GM19240 (cell line): ENCODE data around the gene DIPK1A.

ENCODE experiments used
- DNase-seq: peaks from one replicate; pipeline ENCODE4 v3.0.0; 2011; ENCODE audit warnings: low spot score; ENCODE audit not compliant: insufficient read length

DIPK1A gene

GRCh38 chr1:92805216-92805615, 156.0 kb downstream of the DIPK1A start:
- DNase-seq = no peak

- peak; percentile 10 for DNase-seq
These were observed 156.5 kb downstream of the DIPK1A start for GRCh38 chr1:92804721-92805201.

DNA sequence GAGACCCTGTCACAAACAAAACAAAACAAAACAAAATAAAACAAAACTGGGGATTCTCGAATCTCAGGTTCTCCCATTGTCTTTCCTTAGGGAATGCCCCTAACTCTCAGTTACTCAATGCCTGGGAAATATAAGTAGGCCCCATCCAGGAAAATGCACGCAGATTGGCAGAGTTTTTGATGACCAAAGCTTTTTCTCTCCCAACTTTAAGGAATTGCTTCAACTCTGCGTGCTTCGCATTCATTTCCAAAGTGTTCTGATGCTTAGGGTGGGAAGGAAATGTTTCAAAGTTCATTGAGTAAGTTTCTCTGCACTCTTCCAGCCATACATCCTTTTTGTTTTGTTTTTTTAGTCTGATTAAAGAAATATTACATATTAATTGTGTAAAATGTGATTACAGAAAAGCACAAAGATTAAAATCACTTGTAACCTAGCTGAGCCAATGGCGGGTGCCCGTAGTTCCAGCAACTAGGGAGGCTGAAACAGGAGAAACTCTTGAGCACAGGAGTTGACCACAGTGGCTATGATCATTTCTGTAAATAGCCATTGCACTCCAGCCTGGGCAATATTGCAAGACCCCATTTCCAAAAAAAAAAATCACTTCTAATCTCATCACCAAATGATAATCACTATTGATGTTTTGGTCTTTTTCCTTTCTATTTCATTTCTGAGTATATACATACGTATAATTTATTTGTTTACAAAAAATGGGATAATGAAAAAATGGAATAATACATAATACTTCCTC, 157.9 kb downstream of the DIPK1A start:
- DNase-seq = no peak

- DNase-seq = no peak
These were observed 163.3 kb downstream of the DIPK1A start for GRCh38 chr1:92797961-92798360.

- DNase-seq = no peak
These were observed 164.0 kb downstream of the DIPK1A start for GRCh38 chr1:92797297-92797696.

DNA sequence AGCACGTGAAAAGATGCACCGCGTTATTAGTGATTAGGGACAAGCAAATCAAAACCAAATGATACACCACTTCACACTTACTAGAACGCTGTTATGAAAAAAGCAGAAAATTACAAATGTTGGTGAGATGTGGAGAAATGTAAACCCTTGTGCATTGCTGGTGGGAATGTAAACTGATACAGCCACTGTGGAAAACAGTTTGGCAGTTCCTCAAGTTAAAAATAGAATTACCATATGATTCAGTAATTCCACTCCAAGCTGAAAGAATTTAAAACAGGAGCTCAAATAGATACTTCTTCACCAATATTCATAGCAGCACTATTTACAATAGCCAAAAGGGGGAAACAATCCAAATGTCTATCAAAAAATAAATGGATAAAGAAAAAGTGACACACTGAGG, 166.1 kb downstream of the DIPK1A start:
- no peak for DNase-seq

GRCh38 chr1:92792340-92792782, 168.9 kb downstream of the DIPK1A start:
- DNase-seq = no peak
